ENCODE measurements around the gene EID1. TPM values are rescaled to one million over a fixed set of nuclear protein-coding genes. Genes with fewer than 3 reads are reported as not detected.

EID1 gene
- total RNA-seq, 2 donors from 2014 or later, result 199 to 226 TPM

DNA sequence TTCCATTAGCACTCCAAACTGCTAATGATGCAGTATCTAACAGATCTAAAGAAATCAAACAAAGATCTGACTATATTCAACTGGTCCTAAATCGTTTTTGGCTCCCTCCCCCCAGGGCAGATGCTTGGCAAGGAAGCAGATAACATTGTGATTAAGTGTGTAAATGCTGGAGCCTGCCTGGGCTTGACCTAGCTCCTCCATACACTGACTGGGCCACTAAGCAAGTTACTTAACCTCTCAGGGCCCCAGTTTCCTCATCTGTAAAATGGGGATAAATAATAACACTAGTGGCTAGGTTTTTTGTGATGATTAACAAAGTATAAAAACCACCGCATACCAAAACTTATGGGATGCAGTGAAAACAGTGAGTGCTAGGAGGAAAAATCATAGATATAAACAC, 9.2 kb downstream of the EID1 start:
- no peak for TF ChIP-seq POLR2A (IDR thresholded peaks at IDR 0.05)
- TF ChIP-seq, protein P1, sequence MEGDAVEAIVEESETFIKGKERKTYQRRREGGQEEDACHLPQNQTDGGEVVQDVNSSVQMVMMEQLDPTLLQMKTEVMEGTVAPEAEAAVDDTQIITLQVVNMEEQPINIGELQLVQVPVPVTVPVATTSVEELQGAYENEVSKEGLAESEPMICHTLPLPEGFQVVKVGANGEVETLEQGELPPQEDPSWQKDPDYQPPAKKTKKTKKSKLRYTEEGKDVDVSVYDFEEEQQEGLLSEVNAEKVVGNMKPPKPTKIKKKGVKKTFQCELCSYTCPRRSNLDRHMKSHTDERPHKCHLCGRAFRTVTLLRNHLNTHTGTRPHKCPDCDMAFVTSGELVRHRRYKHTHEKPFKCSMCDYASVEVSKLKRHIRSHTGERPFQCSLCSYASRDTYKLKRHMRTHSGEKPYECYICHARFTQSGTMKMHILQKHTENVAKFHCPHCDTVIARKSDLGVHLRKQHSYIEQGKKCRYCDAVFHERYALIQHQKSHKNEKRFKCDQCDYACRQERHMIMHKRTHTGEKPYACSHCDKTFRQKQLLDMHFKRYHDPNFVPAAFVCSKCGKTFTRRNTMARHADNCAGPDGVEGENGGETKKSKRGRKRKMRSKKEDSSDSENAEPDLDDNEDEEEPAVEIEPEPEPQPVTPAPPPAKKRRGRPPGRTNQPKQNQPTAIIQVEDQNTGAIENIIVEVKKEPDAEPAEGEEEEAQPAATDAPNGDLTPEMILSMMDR (IDR thresholded peaks at IDR 0.05), result no peak
- TF ChIP-seq POLR2AphosphoS5 (IDR thresholded peaks at IDR 0.05), result no peak

GRCh38 chr15:48888191-48888590, 10.3 kb downstream of the EID1 start:
- Histone ChIP-seq H3K4me3 (no peak overlapping the region), H3K27me3 (replicated peaks; ENCODE audit: insufficient read depth) (no peaks in the 10 kb centered on the region), H3K27ac (no peak overlapping the region), H3K36me3 (no peaks in the 10 kb centered on the region), H3K4me1 (replicated peaks) (no peaks in the 10 kb centered on the region), H3K9me3 (no peaks in the 10 kb centered on the region)
- TF ChIP-seq, protein P1 (IDR thresholded peaks at IDR 0.05), result no peak
- TF ChIP-seq POLR2AphosphoS5 (IDR thresholded peaks at IDR 0.05), result no peak
- no peak for TF ChIP-seq POLR2A (IDR thresholded peaks at IDR 0.05)
- DNase-seq (ENCODE audit: low spot score), result no peak
- WGBS, result 90% methylated on average over 4 of the region's 4 CpGs
- intact Hi-C loops (cut with DNase I), result no loop called here

More for the DNA sequence above, 9.2 kb downstream of the EID1 start:
- intact Hi-C loops (cut with DNase I), result no loop called here
- WGBS, result 48% methylated on average over 2 of the region's 2 CpGs
- no peak for DNase-seq (ENCODE audit: low spot score)
- Histone ChIP-seq H3K4me1 (replicated peaks) (no peaks in the 10 kb centered on the region), H3K36me3 (no peaks in the 10 kb centered on the region), H3K4me3 (no peak overlapping the region), H3K9me3 (no peaks in the 10 kb centered on the region), H3K27me3 (replicated peaks; ENCODE audit: insufficient read depth) (no peaks in the 10 kb centered on the region), H3K27ac (no peak overlapping the region)

DNA sequence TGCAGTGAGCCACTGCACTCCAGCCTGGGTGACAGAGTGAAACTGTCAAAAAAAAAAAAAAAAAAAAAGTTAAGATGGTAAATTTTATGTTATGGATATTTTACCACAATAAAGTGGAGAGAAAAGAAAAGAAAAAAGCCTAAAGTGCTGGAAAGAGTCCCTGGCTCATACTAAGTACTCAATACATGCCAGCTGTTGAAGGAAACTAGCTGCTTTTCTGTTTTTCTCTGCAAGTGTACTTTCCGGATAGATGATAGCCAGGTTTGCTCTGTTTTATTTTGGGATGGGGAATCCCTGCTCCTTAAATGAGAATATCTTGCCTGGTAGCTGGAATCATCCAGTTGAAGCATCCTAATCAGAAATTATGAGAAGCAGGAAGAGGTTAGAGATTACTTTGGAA, 10.9 kb downstream of the EID1 start:
- no peak for DNase-seq (ENCODE audit: low spot score)
- WGBS, result 57% methylated on average over 1 of the region's 1 CpG
- Histone ChIP-seq H3K36me3 (no peaks in the 10 kb centered on the region), H3K27me3 (replicated peaks; ENCODE audit: insufficient read depth) (no peaks in the 10 kb centered on the region), H3K4me1 (replicated peaks) (no peaks in the 10 kb centered on the region), H3K9me3 (no peaks in the 10 kb centered on the region), H3K27ac (no peak overlapping the region), H3K4me3 (no peak overlapping the region)
- intact Hi-C loops (cut with DNase I), result no loop called here
- TF ChIP-seq POLR2AphosphoS5 (IDR thresholded peaks at IDR 0.05), result no peak
- TF ChIP-seq, protein P1 (IDR thresholded peaks at IDR 0.05), result no peak

GRCh38 chr15:48889925-48890324, 12.0 kb downstream of the EID1 start:
- no peaks in the 10 kb centered on the region for H3K27me3 ChIP-seq (replicated peaks; ENCODE audit: insufficient read depth)
- no peaks in the 10 kb centered on the region for H3K4me1 ChIP-seq (replicated peaks)
- TF ChIP-seq POLR2A (IDR thresholded peaks at IDR 0.05) (no peak), POLR2AphosphoS5 (IDR thresholded peaks at IDR 0.05) (no peak)
- TF ChIP-seq, protein P1 (IDR thresholded peaks at IDR 0.05), result no peak
- WGBS, result 93% methylated on average over 3 of the region's 3 CpGs
- intact Hi-C loops (cut with DNase I), result no loop called here
- H3K9me3 ChIP-seq, result no peaks in the 10 kb centered on the region
- H3K36me3 ChIP-seq, result no peaks in the 10 kb centered on the region
- no peak overlapping the region for H3K27ac ChIP-seq
- DNase-seq (ENCODE audit: low spot score), result no peak
- H3K4me3 ChIP-seq, result no peak overlapping the region

DNA sequence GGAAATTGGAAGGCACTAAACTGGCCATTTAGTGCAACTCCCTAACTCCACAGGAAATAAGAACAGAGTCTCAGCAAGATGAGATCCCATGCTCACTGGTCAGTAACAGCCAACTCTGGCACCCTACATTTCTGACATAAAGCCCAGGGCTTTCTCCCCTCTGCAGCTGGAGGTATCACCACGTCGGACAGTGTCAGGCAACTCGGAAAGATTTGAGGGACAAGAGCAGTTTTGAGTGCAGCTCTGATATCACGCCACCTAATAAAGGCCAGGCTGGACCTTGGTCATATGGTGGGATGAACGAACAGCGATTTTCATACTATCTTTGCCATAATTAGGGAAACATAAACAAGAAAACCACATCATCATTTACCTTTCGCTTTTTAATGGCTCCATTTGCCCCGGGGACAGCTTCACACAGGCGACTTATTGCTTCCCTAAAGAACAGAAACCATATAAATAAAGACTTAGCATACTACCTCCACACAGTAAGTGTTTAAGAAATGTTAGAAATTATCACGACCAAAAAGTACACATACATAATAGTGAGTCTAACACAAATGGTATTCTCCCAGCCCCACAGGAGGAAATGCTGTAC, 12.5 kb downstream of the EID1 start:
- 64% methylated on average over 10 of the region's 10 CpGs for WGBS
- no peak for DNase-seq (ENCODE audit: low spot score)
- Histone ChIP-seq H3K4me3 (no peak overlapping the region), H3K9me3 (no peaks in the 10 kb centered on the region), H3K27ac (no peak overlapping the region), H3K27me3 (replicated peaks; ENCODE audit: insufficient read depth) (no peaks in the 10 kb centered on the region), H3K4me1 (replicated peaks) (no peaks in the 10 kb centered on the region), H3K36me3 (no peaks in the 10 kb centered on the region)
- intact Hi-C loops (cut with DNase I), result no loop called here
- TF ChIP-seq, protein P1 (IDR thresholded peaks at IDR 0.05), result no peak
- TF ChIP-seq POLR2A (IDR thresholded peaks at IDR 0.05) (no peak), POLR2AphosphoS5 (IDR thresholded peaks at IDR 0.05) (no peak)

Measured in prostate gland (tissue), 2 donors.